Lower leg skin (tissue), 4 donors: Measurements from ENCODE around the gene LRRC75A. TPM values are rescaled to one million over a fixed set of nuclear protein-coding genes. Genes with fewer than 3 reads are reported as not detected.
A peak's percentile ranks its signal among the peaks of the same experiment; 100 is the strongest.
"Not testable (repeated sequence)": the region's sequence is repeated elsewhere in the genome, so short reads cannot be mapped to it uniquely, and the experiment has no call there.

Experiments used
- DNase-seq, 2 donors: peaks; one replicate each; pipeline ENCODE4 v3.0.0-alpha.2; 2019; ENCODE audit warnings: low spot score in 2 of 2
- H3K4me3 ChIP-seq: fragments of 200-600 bp; sonication (generic); 2 replicates; pipeline ENCODE4 v1.5.1; 2017; ENCODE audit warnings: mild to moderate bottlenecking, low read depth; ENCODE audit not compliant: poor library complexity, severe bottlenecking
- POLR2A ChIP-seq, 2 donors: fragments of 450-650 bp; IDR thresholded peaks; one replicate each; pipeline ENCODE4 v1.6.1; 2016 to 2017; ENCODE audit warnings: antibody characterized with exemption in 2 of 2, mild to moderate bottlenecking in 1 of 2, moderate library complexity in 1 of 2
- WGBS, 2 donors: methylation state at CpG; one replicate each; pipeline ENCODE4 v1.1.5; 2018; 5-methylcytosine and 5-hydroxymethylcytosine counted together
- intact Hi-C: fragments of 100-400 bp; cut with DNase I; formaldehyde crosslinking; loops from one replicate; pipeline ENCODE4 v1.15.0; 2023; ENCODE audit warnings: low total_unique reads
- total RNA-seq, 4 donors: library from RNA; depleted of rRNA; stranded (reverse); fragments of >200 nt; gene quantifications; one replicate each; pipeline ENCODE4 v1.1.0, GENCODE V29; 2016
- TF ChIP-seq, protein P1 (sequence below), 3 donors: fragments of 450-650 bp; IDR thresholded peaks; one replicate each; pipeline ENCODE4 v1.5.1; 2016; ENCODE audit warnings: antibody characterized with exemption in 3 of 3, mild to moderate bottlenecking in 3 of 3, moderate library complexity in 2 of 3

Gene LRRC75A
- 1 to 10 TPM in 2 of 4 donors, under 1 TPM in 2; 0.74 to 1.6 (median 0.99) TPM for total RNA-seq

DNA sequence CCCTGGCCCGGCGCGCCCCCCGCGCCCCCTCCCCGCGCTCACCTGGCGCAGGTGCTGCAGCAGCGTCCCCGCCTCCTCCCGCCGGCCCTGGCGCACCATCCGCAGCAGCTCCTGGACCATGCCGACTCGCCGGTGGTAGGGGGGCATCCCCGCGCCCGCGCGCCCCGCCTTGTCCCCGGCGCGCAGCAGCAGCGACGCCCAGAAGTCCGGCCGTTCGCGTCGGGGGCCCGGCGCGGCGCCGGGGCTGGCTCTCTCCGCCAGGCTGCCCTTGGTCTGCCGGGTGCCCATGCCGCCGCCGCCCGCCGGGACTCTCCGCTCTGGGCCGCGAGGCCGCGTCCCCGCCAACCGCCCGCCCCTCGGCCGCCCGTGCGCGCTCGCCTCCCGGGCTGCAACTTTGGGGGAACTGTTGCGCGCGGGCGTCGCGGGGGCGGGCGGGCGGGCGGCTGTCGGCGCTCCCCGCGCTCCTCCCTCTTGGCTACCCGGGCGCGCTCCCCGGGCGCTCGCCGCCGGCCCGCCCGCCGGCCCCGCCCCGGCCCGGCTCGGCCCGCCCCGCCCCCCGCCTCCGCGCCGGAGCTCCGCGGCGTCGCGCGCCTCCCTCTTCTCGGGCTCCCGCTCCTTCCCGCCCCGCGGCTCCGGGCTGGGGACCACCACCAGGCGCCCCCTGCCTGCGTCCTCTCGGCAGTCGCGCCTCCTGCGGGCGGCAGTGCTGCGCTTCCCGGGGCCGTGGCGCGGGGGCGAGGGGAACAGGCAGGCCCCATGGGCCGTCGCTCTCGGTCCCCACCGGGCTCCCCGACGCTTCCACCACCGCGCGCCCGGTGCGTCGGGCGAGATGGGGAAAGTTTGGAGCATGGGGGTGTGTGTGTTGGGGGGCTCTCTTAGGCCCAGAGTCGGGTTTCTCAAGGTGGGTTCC, at the start of gene LRRC75A:
LRRC75A (minus strand) TSS at position 491 of the 910 bp plus-strand sequence; CDS start at position 288, 203 bp downstream.
- WGBS, 2 donors: 0% methylated on average over 25 of the region's 134 CpGs; no CpG with 5 or more reads in 1 of the 2 donors
- H3K4me3 ChIP-seq: peak within 1 kb of the TSS; percentile 41
- DNase-seq: no peak
- intact Hi-C loops: no loop called here
- TF ChIP-seq POLR2A (IDR thresholded peaks at IDR 0.05): no peak
- TF ChIP-seq, protein P1, sequence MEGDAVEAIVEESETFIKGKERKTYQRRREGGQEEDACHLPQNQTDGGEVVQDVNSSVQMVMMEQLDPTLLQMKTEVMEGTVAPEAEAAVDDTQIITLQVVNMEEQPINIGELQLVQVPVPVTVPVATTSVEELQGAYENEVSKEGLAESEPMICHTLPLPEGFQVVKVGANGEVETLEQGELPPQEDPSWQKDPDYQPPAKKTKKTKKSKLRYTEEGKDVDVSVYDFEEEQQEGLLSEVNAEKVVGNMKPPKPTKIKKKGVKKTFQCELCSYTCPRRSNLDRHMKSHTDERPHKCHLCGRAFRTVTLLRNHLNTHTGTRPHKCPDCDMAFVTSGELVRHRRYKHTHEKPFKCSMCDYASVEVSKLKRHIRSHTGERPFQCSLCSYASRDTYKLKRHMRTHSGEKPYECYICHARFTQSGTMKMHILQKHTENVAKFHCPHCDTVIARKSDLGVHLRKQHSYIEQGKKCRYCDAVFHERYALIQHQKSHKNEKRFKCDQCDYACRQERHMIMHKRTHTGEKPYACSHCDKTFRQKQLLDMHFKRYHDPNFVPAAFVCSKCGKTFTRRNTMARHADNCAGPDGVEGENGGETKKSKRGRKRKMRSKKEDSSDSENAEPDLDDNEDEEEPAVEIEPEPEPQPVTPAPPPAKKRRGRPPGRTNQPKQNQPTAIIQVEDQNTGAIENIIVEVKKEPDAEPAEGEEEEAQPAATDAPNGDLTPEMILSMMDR (IDR thresholded peaks at IDR 0.05): no peak

DNA sequence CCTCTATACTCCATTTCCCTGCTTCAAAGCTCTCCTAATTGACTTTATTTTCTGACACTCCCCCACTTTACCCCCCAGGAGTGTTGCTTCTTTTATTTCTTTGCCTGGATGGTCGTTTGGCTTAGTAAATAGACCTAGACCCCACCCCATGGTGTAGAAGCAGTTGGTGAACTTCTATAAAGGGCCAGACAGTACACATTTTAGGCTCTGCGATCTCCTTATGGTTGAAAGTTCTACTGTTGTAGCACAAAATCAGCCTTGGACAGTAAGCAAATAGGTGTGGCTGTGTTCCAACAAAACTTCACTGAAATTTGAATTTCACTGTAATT, 45.1 kb upstream of the LRRC75A start:
- intact Hi-C loops: no loop called here
- 42 to 48% methylated on average over 2 of the region's 2 CpGs for WGBS, 2 donors
- DNase-seq: no peak
- H3K4me3 ChIP-seq: no peak overlapping the region
- TF ChIP-seq, protein P1 (IDR thresholded peaks at IDR 0.05): no peak
- TF ChIP-seq POLR2A (IDR thresholded peaks at IDR 0.05): no peak

GRCh38 chr17:16534236-16534635, 42.2 kb upstream of the LRRC75A start:
- DNase-seq: peak in 1 of 2 donors; percentile 25
- no peak for TF ChIP-seq POLR2A (IDR thresholded peaks at IDR 0.05)
- TF ChIP-seq, protein P1 (IDR thresholded peaks at IDR 0.05): no peak
- WGBS, 2 donors: 75 to 88% methylated on average over 1 of the region's 1 CpG
- intact Hi-C loops: no loop called here
- H3K4me3 ChIP-seq: no peak overlapping the region

DNA sequence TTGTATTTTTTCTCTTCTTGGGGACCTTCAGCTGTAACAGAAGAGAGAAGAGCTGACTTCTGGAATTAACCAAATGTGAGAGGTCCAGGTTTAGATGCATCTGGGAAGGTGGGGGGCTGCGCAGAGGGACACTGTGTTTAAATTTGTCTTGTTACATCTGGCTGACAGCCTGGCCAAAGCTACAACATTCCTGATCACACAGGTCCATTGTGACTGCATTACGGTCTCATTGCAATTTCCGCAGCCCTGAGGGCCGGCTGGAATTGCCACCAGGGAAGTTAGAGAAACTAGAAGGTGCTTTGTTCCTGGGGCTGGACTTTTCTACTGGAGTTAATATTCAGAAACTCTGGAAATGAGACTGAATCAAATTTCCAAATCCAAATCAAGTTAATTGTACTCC, 37.9 kb upstream of the LRRC75A start:
- DNase-seq: peak in 1 of 2 donors; percentile 63
- TF ChIP-seq, protein P1 (IDR thresholded peaks at IDR 0.05): no peak
- TF ChIP-seq POLR2A (IDR thresholded peaks at IDR 0.05): no peak
- H3K4me3 ChIP-seq: no peak overlapping the region
- intact Hi-C loops: loop anchor here (10.0 kb wide), 1 partner anchor 175 kb away; the partner anchor contains the start of gene CENPV
- WGBS, 2 donors: 71 to 76% methylated on average over 4 of the region's 4 CpGs

DNA sequence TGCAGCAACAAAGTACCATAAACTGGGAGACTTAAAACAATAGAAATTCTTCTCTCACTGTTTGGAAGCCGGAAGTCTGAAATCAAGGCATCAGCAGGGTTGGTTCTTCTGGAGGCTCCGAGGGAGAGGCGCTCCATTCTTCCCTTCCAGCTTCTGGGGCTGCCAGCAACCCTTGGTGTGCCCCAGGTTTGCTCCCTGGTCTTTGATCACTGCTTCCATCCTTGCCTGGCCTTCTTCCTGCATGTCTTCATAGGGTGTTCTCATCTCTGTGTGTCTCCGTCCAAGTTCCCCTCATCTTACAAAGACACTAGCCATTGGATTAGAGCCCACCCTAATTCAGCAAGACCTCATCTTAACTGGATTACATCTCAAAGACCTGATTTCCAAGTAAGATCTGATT, 35.3 kb upstream of the LRRC75A start:
- TF ChIP-seq POLR2A (IDR thresholded peaks at IDR 0.05): no peak
- TF ChIP-seq, protein P1 (IDR thresholded peaks at IDR 0.05): no peak
- DNase-seq: peak in 1 of 2 donors; percentile 65
- intact Hi-C loops: loop anchor here (10.0 kb wide), 1 partner anchor 172 kb away; the partner anchor contains the start of gene CENPV
- H3K4me3 ChIP-seq: no peak overlapping the region
- 80 to 81% methylated on average over 4 of the region's 4 CpGs for WGBS, 2 donors

GRCh38 chr17:16525556-16525955, 33.6 kb upstream of the LRRC75A start:
- intact Hi-C loops: loop anchor here (10.0 kb wide), 1 partner anchor 171 kb away; the partner anchor contains the start of gene CENPV
- DNase-seq: peak in 1 of 2 donors; percentile 53
- 87 to 95% methylated on average over 6 of the region's 6 CpGs for WGBS, 2 donors
- H3K4me3 ChIP-seq: not testable (repeated sequence)
